Choroid plexus epithelial cell (primary cell): ENCODE data around the gene KATNBL1.
A peak's percentile ranks its signal among the peaks of the same experiment; 100 is the strongest.

Experiments used
- DNase-seq: peaks from one replicate; pipeline ENCODE4 v3.0.0-alpha.2; 2010; ENCODE audit warnings: low read depth
- H3K4me3 ChIP-seq: 2 replicates; pipeline ENCODE4 v1.5.1; 2011; ENCODE audit warnings: low read depth, mild to moderate bottlenecking, control low read depth, low read length, moderate library complexity
- TF ChIP-seq, protein P1 (sequence below): conservative IDR thresholded peaks from 2 replicates; pipeline ENCODE4 v1.5.1; 2011; ENCODE audit warnings: low read depth, mild to moderate bottlenecking, control low read depth, inconsistent platforms, low read length, moderate library complexity

KATNBL1 gene, protein sequence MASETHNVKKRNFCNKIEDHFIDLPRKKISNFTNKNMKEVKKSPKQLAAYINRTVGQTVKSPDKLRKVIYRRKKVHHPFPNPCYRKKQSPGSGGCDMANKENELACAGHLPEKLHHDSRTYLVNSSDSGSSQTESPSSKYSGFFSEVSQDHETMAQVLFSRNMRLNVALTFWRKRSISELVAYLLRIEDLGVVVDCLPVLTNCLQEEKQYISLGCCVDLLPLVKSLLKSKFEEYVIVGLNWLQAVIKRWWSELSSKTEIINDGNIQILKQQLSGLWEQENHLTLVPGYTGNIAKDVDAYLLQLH

DNA sequence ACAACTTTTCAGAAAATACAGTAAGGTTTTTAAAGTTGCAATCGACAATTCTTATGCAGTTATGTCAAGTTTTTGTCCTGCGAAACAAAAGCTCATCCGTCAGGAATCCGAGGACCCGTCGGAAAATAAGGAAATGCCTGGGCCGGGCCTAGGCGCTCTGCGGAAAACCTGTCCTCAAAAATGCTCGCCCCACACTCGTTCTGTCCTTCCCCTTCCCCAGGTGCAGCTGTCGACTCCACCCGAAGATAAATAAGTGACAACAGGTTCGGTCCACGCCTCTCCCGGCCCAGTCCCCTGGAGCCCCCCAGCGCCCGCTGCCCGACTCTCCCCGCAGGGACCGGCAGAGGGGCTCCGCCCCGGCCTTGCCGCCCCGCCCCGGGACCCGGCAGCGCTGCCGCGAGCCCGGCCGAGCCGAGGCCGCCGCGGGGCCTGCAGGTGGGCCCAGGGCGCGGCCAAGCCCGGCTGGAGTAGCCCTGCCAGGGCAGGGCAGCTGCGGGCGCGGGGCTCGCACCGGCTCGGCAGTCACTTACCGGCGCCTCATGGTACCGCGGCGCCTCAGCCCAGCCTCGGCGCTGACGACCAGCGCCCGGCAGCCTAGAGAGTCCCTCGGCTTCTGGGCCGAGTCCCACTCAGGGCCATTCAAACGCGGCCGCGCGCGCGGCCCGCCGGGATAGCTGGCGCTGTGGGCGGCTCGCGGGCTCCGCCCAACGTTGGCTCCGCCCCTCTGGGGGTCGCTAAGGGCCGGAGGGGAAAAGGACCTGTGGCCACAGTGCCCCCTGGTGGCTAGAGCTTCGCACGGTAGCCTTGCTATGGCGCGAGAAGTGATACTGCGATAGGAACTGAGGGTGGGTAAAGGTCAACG lies at the start of gene KATNBL1:
Gene KATNBL1 (minus strand): TSS at position 676 of the 862 bp plus-strand sequence. CDS start 46,420 bp downstream, outside the sequence.
- TF ChIP-seq, protein P1, sequence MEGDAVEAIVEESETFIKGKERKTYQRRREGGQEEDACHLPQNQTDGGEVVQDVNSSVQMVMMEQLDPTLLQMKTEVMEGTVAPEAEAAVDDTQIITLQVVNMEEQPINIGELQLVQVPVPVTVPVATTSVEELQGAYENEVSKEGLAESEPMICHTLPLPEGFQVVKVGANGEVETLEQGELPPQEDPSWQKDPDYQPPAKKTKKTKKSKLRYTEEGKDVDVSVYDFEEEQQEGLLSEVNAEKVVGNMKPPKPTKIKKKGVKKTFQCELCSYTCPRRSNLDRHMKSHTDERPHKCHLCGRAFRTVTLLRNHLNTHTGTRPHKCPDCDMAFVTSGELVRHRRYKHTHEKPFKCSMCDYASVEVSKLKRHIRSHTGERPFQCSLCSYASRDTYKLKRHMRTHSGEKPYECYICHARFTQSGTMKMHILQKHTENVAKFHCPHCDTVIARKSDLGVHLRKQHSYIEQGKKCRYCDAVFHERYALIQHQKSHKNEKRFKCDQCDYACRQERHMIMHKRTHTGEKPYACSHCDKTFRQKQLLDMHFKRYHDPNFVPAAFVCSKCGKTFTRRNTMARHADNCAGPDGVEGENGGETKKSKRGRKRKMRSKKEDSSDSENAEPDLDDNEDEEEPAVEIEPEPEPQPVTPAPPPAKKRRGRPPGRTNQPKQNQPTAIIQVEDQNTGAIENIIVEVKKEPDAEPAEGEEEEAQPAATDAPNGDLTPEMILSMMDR: peak; percentile 90
- peak; percentile 93 for DNase-seq
- peak within 1 kb of the TSS; percentile 69 for H3K4me3 ChIP-seq

DNA sequence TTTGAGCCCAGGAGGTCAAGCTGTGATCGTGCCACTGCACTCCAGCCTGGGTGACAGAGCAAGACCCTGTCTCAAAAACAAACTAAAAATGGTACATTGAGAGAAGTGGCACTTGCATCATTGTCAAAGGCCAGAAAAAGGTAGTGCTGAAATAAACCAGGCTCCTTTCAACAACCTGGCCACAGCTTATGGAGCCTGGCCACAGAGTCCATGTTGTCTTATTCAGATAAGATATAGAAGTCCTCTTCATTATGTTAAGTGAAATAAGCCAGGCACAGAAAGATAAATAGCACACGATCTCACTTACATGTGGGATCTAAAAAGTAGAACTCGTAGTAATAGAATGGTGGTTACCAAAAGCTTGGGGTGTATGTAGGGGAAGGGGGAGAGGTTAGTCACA lies 49.7 kb upstream of the KATNBL1 start:
- no peak overlapping the region for H3K4me3 ChIP-seq
- TF ChIP-seq, protein P1: no peak
- no peak for DNase-seq

DNA sequence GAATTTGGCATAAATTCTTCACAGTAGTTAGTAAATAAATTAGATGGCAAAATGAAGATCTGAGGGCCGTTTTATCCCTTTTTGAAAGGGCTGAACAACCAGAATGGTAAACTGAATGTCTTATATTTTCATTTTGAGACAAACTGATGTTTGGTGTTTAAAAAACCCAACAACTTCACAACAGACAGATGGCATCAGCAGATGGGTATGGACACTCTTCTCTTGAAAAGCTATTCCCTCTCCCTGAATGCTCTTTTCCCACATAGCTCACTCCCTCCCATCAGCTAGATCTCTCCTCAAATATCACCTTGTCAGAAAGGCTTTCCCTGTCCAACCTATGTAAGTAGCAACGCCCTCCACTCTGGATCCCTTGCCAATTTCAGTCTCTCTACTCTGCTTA lies 48.3 kb upstream of the KATNBL1 start:
- TF ChIP-seq, protein P1: no peak
- no peak for DNase-seq
- no peak overlapping the region for H3K4me3 ChIP-seq

DNA sequence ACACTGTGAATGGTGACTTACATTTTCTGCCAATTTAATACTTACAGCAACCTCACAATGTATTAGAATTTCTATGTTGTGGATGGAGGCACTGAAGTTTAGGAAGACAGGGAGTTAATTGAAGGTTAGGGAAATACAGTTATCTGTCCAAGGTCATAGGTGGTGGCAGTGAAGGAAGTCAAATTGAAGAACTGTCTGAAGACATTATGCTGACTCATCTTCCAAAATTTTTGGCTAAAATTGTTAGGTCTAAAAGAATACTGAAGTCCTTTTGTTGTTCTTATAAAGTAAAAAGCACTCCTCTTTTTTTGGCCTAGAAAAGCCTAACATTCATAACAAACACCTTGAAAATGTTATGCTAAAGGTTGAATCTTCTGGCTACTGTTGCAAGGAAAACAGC lies 42.6 kb upstream of the KATNBL1 start:
- no peak for DNase-seq
- TF ChIP-seq, protein P1: no peak

DNA sequence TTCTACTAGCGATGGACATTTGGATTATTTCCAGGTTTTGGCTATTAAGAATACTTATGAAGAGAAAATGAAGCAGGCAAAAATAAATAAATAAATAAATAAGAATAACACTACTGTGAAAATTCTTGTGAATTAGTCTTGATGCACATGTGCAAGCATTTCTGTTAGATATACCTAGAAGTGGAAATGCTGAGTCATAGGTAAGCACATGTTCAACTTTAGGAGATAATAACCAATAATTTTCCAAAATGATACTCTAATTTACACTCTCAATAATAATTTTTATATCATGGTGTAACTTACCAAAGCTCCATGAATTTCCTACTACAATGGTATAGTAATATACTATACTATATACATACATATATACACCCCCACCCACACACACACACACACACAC lies 38.3 kb upstream of the KATNBL1 start:
- DNase-seq: no peak
- TF ChIP-seq, protein P1: no peak
- no peak overlapping the region for H3K4me3 ChIP-seq

More for the DNA sequence above, 42.6 kb upstream of the KATNBL1 start:
- H3K4me3 ChIP-seq: no peak overlapping the region

DNA sequence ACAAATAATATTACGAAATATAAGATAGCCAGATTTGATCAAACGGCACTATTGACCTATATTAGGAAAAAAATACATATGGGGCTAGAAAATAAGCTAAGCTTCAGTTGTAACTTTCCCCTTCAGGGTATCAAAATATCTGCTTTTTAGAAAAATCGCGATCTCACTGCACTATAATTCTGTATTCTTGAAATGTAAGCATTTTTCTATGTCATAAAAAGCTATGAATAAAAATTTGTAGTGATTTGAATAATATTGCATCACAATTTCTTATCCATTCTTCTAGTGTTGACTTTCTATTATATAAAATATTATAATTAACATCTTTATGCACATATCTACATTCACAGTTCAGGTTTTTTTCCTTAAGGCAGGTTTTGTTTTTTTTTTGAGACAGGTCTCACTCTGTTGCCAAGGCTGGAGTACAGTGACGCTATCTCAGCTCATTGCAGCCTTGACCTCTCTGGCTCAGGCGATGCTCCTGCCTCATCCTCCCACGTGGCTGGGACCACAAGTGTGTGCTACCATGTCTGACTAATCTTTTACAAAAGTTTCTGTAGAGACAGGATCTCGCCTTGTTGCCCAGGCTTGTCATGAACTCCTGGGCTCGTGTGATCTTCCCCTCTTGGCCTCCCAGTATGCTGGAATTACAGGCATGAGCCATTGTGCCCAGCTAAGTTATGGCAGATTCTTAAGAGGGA lies 36.5 kb upstream of the KATNBL1 start:
- TF ChIP-seq, protein P1: no peak
- no peak overlapping the region for H3K4me3 ChIP-seq
- no peak for DNase-seq
